GM23338 (cell line): Measurements from ENCODE around the gene MOSPD2. TPM values are rescaled to one million over a fixed set of nuclear protein-coding genes. Genes with fewer than 3 reads are reported as not detected.

Experiments used
- ATAC-seq: fragments of 200-7000 bp; cut with Tn5 transposase; 3 replicates; pipeline ENCODE4 v1.9.1; 2020
- DNase-seq: peaks from one replicate; pipeline ENCODE4 v3.0.0-alpha.2; 2015; ENCODE audit warnings: low spot score
- H2AFZ ChIP-seq: fragments of 200-600 bp; sonication (generic); 2 replicates; pipeline ENCODE4 v1.8.0; 2016; ENCODE audit warnings: antibody characterized with exemption, mild to moderate bottlenecking, moderate library complexity
- H3F3A ChIP-seq: fragments of 200-600 bp; sonication (generic); replicated peaks from 2 replicates; pipeline ENCODE4 v1.8.0; 2017; ENCODE audit warnings: antibody characterized with exemption, mixed run types, low read depth
- H3K27ac ChIP-seq: fragments of 200-600 bp; sonication (generic); 2 replicates; pipeline ENCODE4 v1.6.1; 2016; ENCODE audit warnings: low read depth
- H3K27me3 ChIP-seq: fragments of 200-600 bp; sonication (generic); 2 replicates; pipeline ENCODE4 v1.8.0; 2016; ENCODE audit warnings: mild to moderate bottlenecking, mixed run types, moderate library complexity; ENCODE audit not compliant: insufficient read depth
- H3K36me3 ChIP-seq: fragments of 200-600 bp; sonication (generic); 2 replicates; pipeline ENCODE4 v1.8.0; 2016; ENCODE audit warnings: mild to moderate bottlenecking; ENCODE audit not compliant: insufficient read depth
- H3K4me1 ChIP-seq: fragments of 200-600 bp; sonication (generic); 2 replicates; pipeline ENCODE4 v1.8.0; 2016; ENCODE audit warnings: mild to moderate bottlenecking, moderate library complexity; ENCODE audit not compliant: insufficient read depth
- H3K4me2 ChIP-seq: fragments of 200-600 bp; sonication (generic); 2 replicates; pipeline ENCODE4 v1.7.1; 2017; ENCODE audit warnings: mixed run types
- H3K4me3 ChIP-seq: fragments of 200-600 bp; sonication (generic); 2 replicates; pipeline ENCODE4 v1.6.1; 2016; ENCODE audit warnings: mixed run types
- H3K79me2 ChIP-seq: fragments of 200-600 bp; sonication (generic); replicated peaks from 2 replicates; pipeline ENCODE4 v1.8.0; 2017; ENCODE audit warnings: mild to moderate bottlenecking; ENCODE audit not compliant: insufficient read depth
- H3K9me2 ChIP-seq: fragments of 200-600 bp; sonication (generic); 2 replicates; pipeline ENCODE4 v1.8.0; 2017; ENCODE audit not compliant: insufficient read depth
- H4K20me1 ChIP-seq: fragments of 200-600 bp; sonication (generic); replicated peaks from 2 replicates; pipeline ENCODE4 v1.8.0; 2017; ENCODE audit warnings: mild to moderate bottlenecking; ENCODE audit not compliant: insufficient read depth
- H3K27ac Mint-ChIP-seq: 2 replicates; pipeline ENCODE4 v1.8.0; 2020; ENCODE audit warnings: inconsistent platforms, mild to moderate bottlenecking, moderate library complexity, mixed read lengths
- H3K27me3 Mint-ChIP-seq: 3 replicates; pipeline ENCODE4 v1.8.0; 2022; ENCODE audit warnings: low read depth, mild to moderate bottlenecking, moderate library complexity, mixed read lengths, inconsistent platforms; ENCODE audit not compliant: insufficient read depth, poor library complexity
- H3K36me3 Mint-ChIP-seq: 3 replicates; pipeline ENCODE4 v1.8.0; 2021; ENCODE audit warnings: low read depth, mild to moderate bottlenecking, inconsistent platforms, moderate library complexity, mixed read lengths
- H3K4me1 Mint-ChIP-seq: 3 replicates; pipeline ENCODE4 v1.8.0; 2020; ENCODE audit warnings: mild to moderate bottlenecking, inconsistent platforms, mixed read lengths
- H3K4me3 Mint-ChIP-seq: 3 replicates; pipeline ENCODE4 v1.8.0; 2021; ENCODE audit warnings: moderate library complexity, mild to moderate bottlenecking, inconsistent platforms, mixed read lengths
- H3K9me3 Mint-ChIP-seq: 3 replicates; pipeline ENCODE4 v1.8.0; 2020; ENCODE audit warnings: moderate library complexity, mild to moderate bottlenecking, inconsistent platforms, mixed read lengths
- CREB1 ChIP-seq: fragments of 250-450 bp; sonication (Bioruptor Pico); IDR thresholded peaks from 2 replicates; pipeline ENCODE4 v1.5.0; 2020; ENCODE audit warnings: low read depth, mild to moderate bottlenecking, moderate library complexity
- CTCF ChIP-seq, 2 experiments: fragments of 200-600 bp in 1 of 2; sonication (generic) in 1 of 2; conservative IDR thresholded peaks; 2 replicates each; pipeline versions ENCODE4 v1.5.1 to v1.6.1; 2016 to 2017; ENCODE audit warnings: antibody characterized with exemption in 2 of 2, low read depth in 2 of 2, mild to moderate bottlenecking in 2 of 2, moderate library complexity in 1 of 2
- ETS1 ChIP-seq: IDR thresholded peaks from 2 replicates; pipeline ENCODE4 v1.6.1; 2016; ENCODE audit warnings: antibody characterized with exemption
- EZH2 ChIP-seq: fragments of 200-600 bp; sonication (generic); IDR thresholded peaks from one replicate; pipeline ENCODE4 v1.8.0; 2017; ENCODE audit warnings: antibody characterized with exemption, mild to moderate bottlenecking, low read depth; ENCODE audit not compliant: unreplicated experiment
- JUNB ChIP-seq: IDR thresholded peaks from one replicate; pipeline ENCODE4 v1.6.1; 2016; ENCODE audit warnings: antibody characterized with exemption; ENCODE audit not compliant: unreplicated experiment
- NANOG ChIP-seq: IDR thresholded peaks from 2 replicates; pipeline ENCODE4 v1.6.1; 2016; ENCODE audit warnings: antibody characterized with exemption, borderline replicate concordance
- POLR2AphosphoS5 ChIP-seq: IDR thresholded peaks from 2 replicates; pipeline ENCODE4 v1.6.1; 2016; ENCODE audit warnings: antibody characterized with exemption, low read depth
- STAT1 ChIP-seq: IDR thresholded peaks from one replicate; pipeline ENCODE4 v1.6.1; 2016; ENCODE audit warnings: antibody characterized with exemption; ENCODE audit not compliant: unreplicated experiment
- ZNF114 ChIP-seq: fragments of 250-450 bp; sonication (Bioruptor Pico); IDR thresholded peaks from 2 replicates; pipeline ENCODE4 v1.5.0; 2020; ENCODE audit warnings: mild to moderate bottlenecking, moderate library complexity
- ZNF462 ChIP-seq: fragments of 250-450 bp; sonication (Bioruptor Pico); IDR thresholded peaks from 2 replicates; pipeline ENCODE4 v1.5.0; 2020; ENCODE audit warnings: mild to moderate bottlenecking, moderate library complexity
- long read RNA-seq: library from polyadenylated mRNA; unstranded; transcript quantifications from one replicate; pipeline ENCODE4 v2.0.0, GENCODE V29; 2020; ENCODE audit not compliant: unreplicated experiment
- polyA plus RNA-seq: library from polyadenylated mRNA; unstranded; fragments of >200 nt; fragmentation: Nextera tagmentation; extraction: Ambion mirVana; gene quantifications from 2 replicates; pipeline ENCODE4 v1.2.1, GENCODE V29; 2016
- total RNA-seq: library from RNA; depleted of rRNA; stranded (reverse); fragments of >200 nt; shearing (Covaris generic); gene quantifications from 2 replicates; pipeline ENCODE4 v1.2.3, GENCODE V29; 2014; rRNA removed

Gene MOSPD2
- total RNA-seq (9.5 and 13.9 TPM in 2 replicates), polyA plus RNA-seq (7.7 and 8.5 TPM in 2 replicates)
- long read RNA-seq, full-length matches to known transcripts = 5 of 6 reads
- long read RNA-seq, partial matches to known transcripts = 1 of 6 reads
- long read RNA-seq, other reads (novel, unspliced or antisense) = 0 of 6 reads

GRCh38 chrX:14872851-14873675, at the start of gene MOSPD2, which contains the start of gene FANCB:
Gene MOSPD2 (plus strand): TSS chrX:14873421. CDS start chrX:14873529, 108 bp downstream.
Gene FANCB (minus strand): TSS chrX:14873069. CDS start chrX:14865510, 7,559 bp downstream.
- Histone ChIP-seq H3K79me2 (peaks cover 61% of the 10 kb centered on the region), H4K20me1 (no peaks in the 10 kb centered on the region; the same call in 1 of the 2 replicates), H3K27ac (0 out of 2 replicates have a peak within 1 kb of the TSS, but pooled peaks have one; percentile 79), H2AFZ (peak within 1 kb of the TSS; percentile 72; the same call in 1 of the 2 replicates), H3K4me2 (peak within 1 kb of the TSS; percentile 75), H3K4me3 (peak within 1 kb of the TSS; percentile 73), H3K27me3 (no peaks in the 10 kb centered on the region), H3K36me3 (no peaks in the 10 kb centered on the region), H3K9me2 (no peaks in the 10 kb centered on the region), H3F3A (no peaks in the 10 kb centered on the region), H3K4me1 (peaks cover 3% of the 10 kb centered on the region; the same call in 1 of the 2 replicates)
- Mint-ChIP-seq H3K36me3 (peaks cover 16% of the 10 kb centered on the region), H3K27ac (peak within 1 kb of the TSS; percentile 78; the same call in 1 of the 2 replicates), H3K27me3 (no peaks in the 10 kb centered on the region), H3K9me3 (no peaks in the 10 kb centered on the region), H3K4me3 (peak within 1 kb of the TSS; percentile 79), H3K4me1 (no peaks in the 10 kb centered on the region; the same call in 2 of the 3 replicates)
- DNase-seq (peak; percentile 94), ATAC-seq (peak; percentile 98)
- peak; percentile 78 for TF ChIP-seq CREB1 (CRISPR knock-in tag)
- peak; percentile 68 for TF ChIP-seq POLR2AphosphoS5
- TF ChIP-seq EZH2 = no peak
- no peak for TF ChIP-seq JUNB

- peaks cover 2% of the 10 kb centered on the region; the same call in 2 of the 3 replicates for H3K9me3 Mint-ChIP-seq
- no peaks in the 10 kb centered on the region for H3K4me1 ChIP-seq
- no peak overlapping the region for H3K27ac ChIP-seq
- no peak overlapping the region for H3K4me2 ChIP-seq
- H3K9me2 ChIP-seq = no peaks in the 10 kb centered on the region
- H3K79me2 ChIP-seq = no peaks in the 10 kb centered on the region
- H4K20me1 ChIP-seq = no peaks in the 10 kb centered on the region
- H2AFZ ChIP-seq = no peak overlapping the region
- H3K4me3 ChIP-seq = no peak overlapping the region
- no peaks in the 10 kb centered on the region for H3K36me3 ChIP-seq
- no peaks in the 10 kb centered on the region for H3F3A ChIP-seq
- no peak overlapping the region for H3K4me3 Mint-ChIP-seq
- ATAC-seq (no peak), DNase-seq (no peak)
- peaks cover 2% of the 10 kb centered on the region for H3K27me3 Mint-ChIP-seq
- H3K4me1 Mint-ChIP-seq = no peaks in the 10 kb centered on the region
- peaks cover 17% of the 10 kb centered on the region; the same call in 2 of the 3 replicates for H3K36me3 Mint-ChIP-seq
- H3K27me3 ChIP-seq = no peaks in the 10 kb centered on the region
- H3K27ac Mint-ChIP-seq = no peak overlapping the region
- TF ChIP-seq CTCF (conservative IDR thresholded peaks at IDR 0.05; ENCODE audit: low read depth in 2 of 2) (no peak), ZNF462 (no peak), POLR2AphosphoS5 (no peak), EZH2 (no peak), ZNF114 (CRISPR knock-in tag) (no peak), ETS1 (no peak), STAT1 (no peak), NANOG (no peak)
These were observed 47.4 kb upstream of the MOSPD2 start for GRCh38 chrX:14825851-14826250.
